GM12872 (cell line): ENCODE measurements around the gene FANCE.

Experiments
- TF ChIP-seq, protein P1 (sequence below): IDR thresholded peaks from 3 replicates; pipeline ENCODE4 v1.5.1; 2011; ENCODE audit warnings: low read depth, mild to moderate bottlenecking, low read length, moderate library complexity; ENCODE audit not compliant: insufficient read depth

FANCE gene

DNA sequence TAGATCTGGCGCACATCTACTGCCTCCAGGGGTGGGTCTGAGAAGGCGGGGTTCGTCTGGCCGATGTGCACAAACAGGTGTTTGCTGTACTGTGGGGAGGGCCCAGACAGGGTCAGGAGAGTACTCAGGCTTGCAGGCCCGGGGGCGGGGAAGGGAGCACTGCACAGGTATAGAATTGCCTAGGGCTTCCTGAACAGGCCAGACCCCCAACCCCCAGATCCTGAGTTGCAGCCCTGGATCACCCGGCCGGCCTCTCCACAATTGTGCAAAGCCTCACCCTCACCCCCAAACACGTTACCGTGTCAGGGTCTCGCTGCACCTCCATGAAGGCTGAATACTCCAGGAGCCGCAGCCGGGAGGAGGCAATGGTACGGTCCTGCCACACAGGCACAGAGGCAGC lies 23.9 kb downstream of the FANCE start:
- TF ChIP-seq, protein P1, sequence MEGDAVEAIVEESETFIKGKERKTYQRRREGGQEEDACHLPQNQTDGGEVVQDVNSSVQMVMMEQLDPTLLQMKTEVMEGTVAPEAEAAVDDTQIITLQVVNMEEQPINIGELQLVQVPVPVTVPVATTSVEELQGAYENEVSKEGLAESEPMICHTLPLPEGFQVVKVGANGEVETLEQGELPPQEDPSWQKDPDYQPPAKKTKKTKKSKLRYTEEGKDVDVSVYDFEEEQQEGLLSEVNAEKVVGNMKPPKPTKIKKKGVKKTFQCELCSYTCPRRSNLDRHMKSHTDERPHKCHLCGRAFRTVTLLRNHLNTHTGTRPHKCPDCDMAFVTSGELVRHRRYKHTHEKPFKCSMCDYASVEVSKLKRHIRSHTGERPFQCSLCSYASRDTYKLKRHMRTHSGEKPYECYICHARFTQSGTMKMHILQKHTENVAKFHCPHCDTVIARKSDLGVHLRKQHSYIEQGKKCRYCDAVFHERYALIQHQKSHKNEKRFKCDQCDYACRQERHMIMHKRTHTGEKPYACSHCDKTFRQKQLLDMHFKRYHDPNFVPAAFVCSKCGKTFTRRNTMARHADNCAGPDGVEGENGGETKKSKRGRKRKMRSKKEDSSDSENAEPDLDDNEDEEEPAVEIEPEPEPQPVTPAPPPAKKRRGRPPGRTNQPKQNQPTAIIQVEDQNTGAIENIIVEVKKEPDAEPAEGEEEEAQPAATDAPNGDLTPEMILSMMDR: no peak

- TF ChIP-seq, protein P1: no peak
Observed at GRCh38 chr6:35477028-35477427, 24.9 kb downstream of the FANCE start.

DNA sequence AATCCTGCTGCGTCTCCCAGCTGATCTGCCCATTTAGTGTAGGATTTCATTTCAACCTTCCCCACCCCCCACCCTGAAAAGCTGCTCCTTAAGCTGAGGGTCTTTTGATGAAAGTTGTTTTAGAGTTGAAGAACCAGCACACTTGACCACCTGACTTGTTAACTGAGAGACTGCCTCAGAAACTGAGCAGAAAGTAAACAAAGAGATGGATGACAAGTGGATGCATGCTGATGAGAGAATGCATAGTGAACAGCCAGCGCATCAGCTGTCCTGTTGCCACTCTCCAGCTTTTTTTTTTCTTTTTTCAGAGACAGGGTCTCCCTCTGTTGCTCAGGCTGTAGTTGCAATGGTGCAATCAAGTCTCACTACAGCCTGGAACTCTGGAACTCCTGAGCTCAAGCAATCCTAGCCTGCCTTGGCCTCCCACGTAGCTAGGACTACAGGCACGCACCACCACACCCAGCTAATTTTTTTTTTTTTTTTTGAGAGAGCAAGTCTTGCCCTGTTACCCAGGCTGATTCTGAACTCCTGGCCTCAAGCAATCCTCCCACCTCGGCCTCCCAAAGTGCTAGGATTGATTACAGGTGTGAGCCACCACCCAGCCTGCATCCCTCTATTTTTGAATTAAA lies 25.5 kb downstream of the FANCE start:
- TF ChIP-seq, protein P1: no peak

- TF ChIP-seq, protein P1: no peak
Observed at GRCh38 chr6:35478259-35478658, 26.1 kb downstream of the FANCE start.

GRCh38 chr6:35480176-35480575 lies 28.0 kb downstream of the FANCE start:
- TF ChIP-seq, protein P1: no peak

DNA sequence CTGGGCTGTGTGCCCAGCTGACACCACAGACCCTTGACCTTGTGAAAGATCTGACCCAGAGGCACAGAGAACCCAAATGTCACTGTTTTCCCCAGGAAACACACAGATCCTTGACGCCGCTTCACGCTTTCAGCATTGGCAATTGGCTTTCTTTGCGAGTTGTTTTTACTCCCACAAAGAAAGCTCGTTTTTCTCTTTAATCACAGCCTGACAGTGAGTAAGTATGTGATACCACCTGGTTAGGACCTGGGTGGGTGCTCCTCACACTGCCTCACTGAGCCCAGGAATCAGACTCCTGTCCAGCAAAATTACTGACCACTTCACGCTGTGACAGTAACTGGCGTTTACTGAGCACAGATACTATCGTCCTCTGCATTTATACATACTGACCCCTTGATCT lies 29.1 kb downstream of the FANCE start:
- TF ChIP-seq, protein P1: no peak

DNA sequence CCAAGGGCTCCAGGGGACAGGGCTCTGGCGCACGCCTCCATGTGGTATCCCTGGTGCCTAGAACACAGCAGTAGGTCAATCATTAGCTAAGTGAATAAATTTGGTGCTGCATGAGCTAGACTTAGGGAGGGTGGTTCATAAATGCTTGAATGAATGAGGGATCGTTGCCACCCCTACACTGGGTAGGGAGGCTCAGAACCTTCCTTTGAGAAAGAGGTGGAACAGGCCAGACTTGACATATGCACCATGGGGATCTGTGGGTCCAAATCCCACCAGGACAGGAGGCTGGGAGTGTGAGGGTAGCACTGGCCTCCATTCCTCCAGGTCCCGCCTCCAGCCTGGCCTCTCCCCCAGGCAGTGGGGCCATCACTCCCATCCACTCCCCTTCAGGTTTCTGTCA lies 30.9 kb downstream of the FANCE start:
- TF ChIP-seq, protein P1: no peak
